Measurements from ENCODE around the gene VPS13D. TPM values are rescaled to one million over a fixed set of nuclear protein-coding genes. Genes with fewer than 3 reads are reported as not detected.

Gene VPS13D
- total RNA-seq, 1 experiment from 2014 or later: 36.5 TPM

DNA sequence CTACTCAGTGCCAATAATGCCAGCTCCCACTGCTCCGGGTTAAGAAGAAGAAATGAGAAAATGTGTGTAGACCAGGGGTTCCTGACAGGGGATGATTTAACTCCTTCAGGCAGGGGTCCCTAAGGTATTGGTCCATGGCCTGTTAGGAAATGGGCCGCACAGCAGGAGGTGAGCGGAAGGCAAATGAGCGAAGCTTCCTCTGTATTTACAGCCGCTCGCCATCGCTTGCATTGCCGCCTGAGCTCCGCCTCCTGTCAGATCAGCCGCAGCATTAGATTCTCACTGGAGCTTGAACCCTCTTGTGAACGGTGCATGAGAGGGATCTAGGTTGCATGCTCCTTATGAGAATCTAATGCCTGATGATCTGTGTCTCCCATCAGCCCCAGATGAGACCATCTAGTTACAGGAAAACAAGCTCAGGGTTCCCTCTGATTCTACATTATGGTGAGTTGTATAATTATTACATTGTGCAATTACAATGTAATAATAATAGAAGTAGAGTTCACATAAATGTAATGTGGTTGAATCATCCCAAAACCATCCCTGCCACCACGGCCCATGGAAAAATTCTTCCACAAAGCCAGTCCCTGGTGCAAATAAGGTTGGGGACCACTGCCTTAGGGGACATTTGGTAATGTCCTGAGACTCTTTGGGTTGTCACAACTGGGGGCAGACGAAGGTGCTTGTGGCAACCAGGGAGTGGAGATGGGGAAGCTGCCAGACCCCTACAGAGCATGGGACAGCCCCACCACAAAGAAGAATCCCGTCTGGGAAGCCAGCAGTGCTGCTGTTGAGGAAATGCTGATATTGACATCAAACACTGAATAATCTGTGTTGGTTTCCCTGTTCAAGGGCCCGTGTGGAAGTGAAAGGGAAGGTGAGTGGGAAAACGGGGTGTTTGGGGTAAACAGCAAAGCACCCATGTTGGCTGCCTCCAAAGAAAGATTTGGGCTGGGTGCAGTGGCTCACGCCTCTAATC is 327.4 kb downstream of the VPS13D start:
- Mint-ChIP-seq H3K4me3 (ENCODE audit: unreplicated experiment) (no peak overlapping the region), H3K27me3 (ENCODE audit: insufficient read depth, unreplicated experiment) (peaks cover 14% of the 10 kb centered on the region), H3K9me3 (ENCODE audit: unreplicated experiment) (peaks cover 2% of the 10 kb centered on the region), H3K36me3 (ENCODE audit: insufficient read depth, unreplicated experiment) (peaks cover 4% of the 10 kb centered on the region), H3K27ac (ENCODE audit: low read depth, unreplicated experiment) (no peak overlapping the region), H3K4me1 (ENCODE audit: insufficient read depth, unreplicated experiment) (no peaks in the 10 kb centered on the region)
- no TSS peak for BruUV-seq (replicated peaks)
- TF ChIP-seq, protein P1, sequence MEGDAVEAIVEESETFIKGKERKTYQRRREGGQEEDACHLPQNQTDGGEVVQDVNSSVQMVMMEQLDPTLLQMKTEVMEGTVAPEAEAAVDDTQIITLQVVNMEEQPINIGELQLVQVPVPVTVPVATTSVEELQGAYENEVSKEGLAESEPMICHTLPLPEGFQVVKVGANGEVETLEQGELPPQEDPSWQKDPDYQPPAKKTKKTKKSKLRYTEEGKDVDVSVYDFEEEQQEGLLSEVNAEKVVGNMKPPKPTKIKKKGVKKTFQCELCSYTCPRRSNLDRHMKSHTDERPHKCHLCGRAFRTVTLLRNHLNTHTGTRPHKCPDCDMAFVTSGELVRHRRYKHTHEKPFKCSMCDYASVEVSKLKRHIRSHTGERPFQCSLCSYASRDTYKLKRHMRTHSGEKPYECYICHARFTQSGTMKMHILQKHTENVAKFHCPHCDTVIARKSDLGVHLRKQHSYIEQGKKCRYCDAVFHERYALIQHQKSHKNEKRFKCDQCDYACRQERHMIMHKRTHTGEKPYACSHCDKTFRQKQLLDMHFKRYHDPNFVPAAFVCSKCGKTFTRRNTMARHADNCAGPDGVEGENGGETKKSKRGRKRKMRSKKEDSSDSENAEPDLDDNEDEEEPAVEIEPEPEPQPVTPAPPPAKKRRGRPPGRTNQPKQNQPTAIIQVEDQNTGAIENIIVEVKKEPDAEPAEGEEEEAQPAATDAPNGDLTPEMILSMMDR (IDR thresholded peaks at IDR 0.05; ENCODE audit: unreplicated experiment): no peak
- POLR2A ChIA-PET: no interaction called here
- intact Hi-C loops (cut with micrococcal nuclease): no loop called here
- CTCF ChIA-PET: no interaction called here
- no peak for DNase-seq (ENCODE audit: unreplicated experiment)

GRCh38 chr1:12561121-12561520 is 331.3 kb downstream of the VPS13D start:
- Mint-ChIP-seq H3K4me3 (ENCODE audit: unreplicated experiment) (no peak overlapping the region), H3K4me1 (ENCODE audit: insufficient read depth, unreplicated experiment) (no peaks in the 10 kb centered on the region), H3K36me3 (ENCODE audit: insufficient read depth, unreplicated experiment) (peaks cover 4% of the 10 kb centered on the region), H3K27ac (ENCODE audit: low read depth, unreplicated experiment) (no peak overlapping the region), H3K9me3 (ENCODE audit: unreplicated experiment) (peaks cover 22% of the 10 kb centered on the region), H3K27me3 (ENCODE audit: insufficient read depth, unreplicated experiment) (no peaks in the 10 kb centered on the region)
- DNase-seq (ENCODE audit: unreplicated experiment): no peak
- POLR2A ChIA-PET: no interaction called here
- intact Hi-C loops (cut with micrococcal nuclease): no loop called here
- no TSS peak for BruUV-seq (replicated peaks)
- CTCF ChIA-PET: no interaction called here
- TF ChIP-seq, protein P1 (IDR thresholded peaks at IDR 0.05; ENCODE audit: unreplicated experiment): no peak

Small RNAs within 50 kb of the gene (microRNA-seq; reads per million reads assigned to microRNA genes)
- not detected for gene MIR4632

Other genes with a start within 250 kb of the VPS13D start
- gene MFN2, start 249.6 kb upstream of the VPS13D start, total RNA-seq (2022): 95.6 and 105 TPM in 2 replicates
- gene MIIP, start 210.5 kb upstream of the VPS13D start, total RNA-seq (2022): 22.1 and 25.3 TPM in 2 replicates
- gene TNFRSF8, start 166.7 kb upstream of the VPS13D start, total RNA-seq (2022): not detected in 2 replicates
- gene TNFRSF1B, start 63.0 kb upstream of the VPS13D start, total RNA-seq (2022): 0.22 TPM in 1 of 2 replicates, not detected in the other

All from MCF 10A (cell line).